C4-2B (cell line): Measurements from ENCODE around the gene SRSF3.
A peak's percentile ranks its signal among the peaks of the same experiment; 100 is the strongest.

Experiments
- H3K27ac ChIP-seq: fragments of 450-650 bp; 2 replicates; pipeline ENCODE4 v1.5.1; 2017
- ZFX ChIP-seq: fragments of 450-650 bp; IDR thresholded peaks from 2 replicates; pipeline ENCODE4 v1.6.1; 2017
- TF ChIP-seq, protein P1 (sequence below): fragments of 450-650 bp; conservative IDR thresholded peaks from 2 replicates; pipeline ENCODE4 v1.5.1; 2017; ENCODE audit warnings: mild to moderate bottlenecking

Gene SRSF3

GRCh38 chr6:36613200-36613995 lies 19.2 kb downstream of the SRSF3 start:
- TF ChIP-seq, protein P1, sequence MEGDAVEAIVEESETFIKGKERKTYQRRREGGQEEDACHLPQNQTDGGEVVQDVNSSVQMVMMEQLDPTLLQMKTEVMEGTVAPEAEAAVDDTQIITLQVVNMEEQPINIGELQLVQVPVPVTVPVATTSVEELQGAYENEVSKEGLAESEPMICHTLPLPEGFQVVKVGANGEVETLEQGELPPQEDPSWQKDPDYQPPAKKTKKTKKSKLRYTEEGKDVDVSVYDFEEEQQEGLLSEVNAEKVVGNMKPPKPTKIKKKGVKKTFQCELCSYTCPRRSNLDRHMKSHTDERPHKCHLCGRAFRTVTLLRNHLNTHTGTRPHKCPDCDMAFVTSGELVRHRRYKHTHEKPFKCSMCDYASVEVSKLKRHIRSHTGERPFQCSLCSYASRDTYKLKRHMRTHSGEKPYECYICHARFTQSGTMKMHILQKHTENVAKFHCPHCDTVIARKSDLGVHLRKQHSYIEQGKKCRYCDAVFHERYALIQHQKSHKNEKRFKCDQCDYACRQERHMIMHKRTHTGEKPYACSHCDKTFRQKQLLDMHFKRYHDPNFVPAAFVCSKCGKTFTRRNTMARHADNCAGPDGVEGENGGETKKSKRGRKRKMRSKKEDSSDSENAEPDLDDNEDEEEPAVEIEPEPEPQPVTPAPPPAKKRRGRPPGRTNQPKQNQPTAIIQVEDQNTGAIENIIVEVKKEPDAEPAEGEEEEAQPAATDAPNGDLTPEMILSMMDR = no peak
- TF ChIP-seq ZFX = no peak
- H3K27ac ChIP-seq = no peak overlapping the region

DNA sequence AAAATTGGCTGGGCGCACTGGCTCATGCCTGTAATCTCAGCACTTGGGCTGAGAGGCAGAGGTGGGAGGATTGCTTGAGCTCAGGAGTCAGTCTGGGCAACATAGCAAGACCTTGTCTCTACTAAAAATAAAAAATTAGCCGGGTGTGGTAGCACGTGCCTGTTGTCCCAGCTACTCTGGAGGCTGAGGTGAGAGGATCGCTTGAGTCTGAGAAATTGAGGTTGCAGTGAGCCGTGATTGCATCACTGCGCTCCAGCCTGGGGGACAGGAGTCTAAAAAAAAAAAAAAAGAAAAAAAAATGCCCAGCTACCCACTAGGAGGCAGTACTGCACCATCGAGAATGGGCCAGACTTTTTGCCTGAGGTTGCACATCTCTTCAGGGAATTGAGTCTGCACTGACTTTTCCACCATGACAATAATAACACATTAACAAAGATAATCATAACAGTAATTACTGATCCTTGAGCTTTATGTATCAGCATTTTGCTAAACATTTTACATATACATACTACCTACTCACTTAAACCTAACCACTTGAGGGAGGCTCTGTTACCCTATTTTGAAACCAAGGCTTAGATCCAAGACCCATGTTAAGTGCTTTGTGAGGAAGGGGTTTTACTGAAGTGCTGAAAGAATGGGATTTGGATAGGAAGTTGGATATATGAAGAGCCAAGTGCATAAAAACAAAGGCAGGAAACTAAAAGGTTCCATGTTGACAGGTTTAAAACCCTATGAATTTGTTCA lies 21.0 kb downstream of the SRSF3 start:
- no peak overlapping the region for H3K27ac ChIP-seq
- TF ChIP-seq ZFX = no peak
- TF ChIP-seq, protein P1 = peak; percentile 91

DNA sequence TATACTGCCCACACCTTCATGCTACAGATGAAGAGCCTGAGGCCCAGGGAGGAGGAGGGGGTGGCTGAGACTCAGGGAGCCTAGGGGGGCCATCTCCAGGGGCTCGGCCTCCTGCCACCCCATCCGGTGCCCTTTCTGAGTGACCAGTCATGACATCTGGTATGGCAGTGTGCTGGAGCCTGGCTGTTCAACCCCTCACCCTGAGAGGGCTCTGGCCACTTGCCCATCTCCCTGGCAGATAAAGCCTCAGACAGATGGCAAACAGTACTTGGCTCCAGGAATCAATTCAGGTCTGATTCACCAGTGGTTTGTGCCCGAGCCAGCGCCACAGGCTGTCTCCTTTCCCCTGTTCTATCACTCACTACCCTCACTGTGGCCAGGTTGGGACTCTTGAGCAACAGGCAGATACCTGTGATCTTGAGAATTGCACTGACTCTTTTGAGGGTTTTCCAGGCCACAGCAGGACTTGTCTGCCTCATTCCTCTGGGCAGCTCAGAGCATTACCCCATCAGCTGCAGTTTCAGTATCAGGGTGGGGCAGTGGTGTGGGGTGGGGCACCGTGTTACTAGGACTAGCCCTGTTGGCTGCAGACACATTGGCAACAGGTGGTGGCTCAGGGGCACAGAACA lies 22.8 kb downstream of the SRSF3 start:
- TF ChIP-seq ZFX = no peak
- TF ChIP-seq, protein P1 = no peak

GRCh38 chr6:36618366-36619355 lies 24.5 kb downstream of the SRSF3 start:
- no peak for TF ChIP-seq ZFX
- TF ChIP-seq, protein P1 = no peak
- H3K27ac ChIP-seq = no peak overlapping the region

More for the DNA sequence above, 22.8 kb downstream of the SRSF3 start:
- no peak overlapping the region for H3K27ac ChIP-seq

- TF ChIP-seq, protein P1 = no peak
- TF ChIP-seq ZFX = no peak
- H3K27ac ChIP-seq = no peak overlapping the region
Observed at GRCh38 chr6:36621371-36621855, 27.3 kb downstream of the SRSF3 start.

GRCh38 chr6:36622901-36623546 lies 28.9 kb downstream of the SRSF3 start:
- H3K27ac ChIP-seq = no peak overlapping the region
- TF ChIP-seq, protein P1 = no peak
- no peak for TF ChIP-seq ZFX
